ENCODE measurements around the gene OR7D2. TPM values are rescaled to one million over a fixed set of nuclear protein-coding genes. Genes with fewer than 3 reads are reported as not detected.

The OR7D2 gene
- total and polyA plus RNA-seq, 3 donors from 2014 or later, result 0.62 to 1.7 (median 0.79) TPM

DNA sequence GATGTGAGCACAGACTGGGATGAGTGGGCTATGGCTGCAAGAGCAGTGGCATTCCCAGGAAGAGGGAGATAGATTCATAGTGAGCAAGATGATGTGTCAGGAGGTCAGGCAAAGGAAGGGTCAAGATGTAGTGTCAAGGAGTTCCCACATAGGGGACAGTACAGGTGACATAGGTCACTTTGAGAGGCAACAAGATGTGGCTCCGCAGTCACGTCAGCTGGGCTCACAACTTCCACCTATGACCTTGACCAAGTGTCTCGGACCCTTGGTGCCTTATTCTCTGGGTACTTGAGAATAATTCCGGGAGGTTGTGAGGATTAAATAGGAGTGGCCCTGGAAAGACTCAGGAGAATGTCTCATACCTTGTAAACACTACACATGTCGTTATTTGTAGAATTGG lies 28.1 kb upstream of the OR7D2 start:
- H3K27me3 ChIP-seq, result no peaks in the 10 kb centered on the region

DNA sequence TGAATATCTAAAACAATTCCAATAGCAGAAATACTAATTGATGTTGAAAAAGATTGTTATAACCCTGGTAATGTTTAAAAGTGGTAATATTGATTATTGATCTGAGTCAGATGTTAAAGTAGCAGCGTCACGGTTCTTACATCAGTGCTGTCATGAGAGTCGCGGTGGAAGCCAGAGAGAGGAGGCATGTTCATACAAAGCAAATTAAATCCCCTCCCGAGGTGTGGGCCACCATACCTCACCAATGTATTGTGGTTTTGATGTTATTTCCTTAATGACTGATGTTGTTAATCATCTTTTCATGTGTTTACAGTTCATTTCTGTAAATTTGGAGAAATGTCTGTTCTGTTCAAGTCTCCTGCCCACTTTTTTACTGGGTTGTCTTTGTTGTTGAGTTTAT lies 27.4 kb upstream of the OR7D2 start:
- H3K27ac ChIP-seq, result no peak overlapping the region
- H3K4me1 ChIP-seq, result no peaks in the 10 kb centered on the region

More for the DNA sequence above, 28.1 kb upstream of the OR7D2 start:
- intact Hi-C loops (cut with DNase I; ENCODE audit: low total_unique reads), result no loop called here
- no peak for TF ChIP-seq POLR2A (IDR thresholded peaks at IDR 0.05)
- TF ChIP-seq, protein P1, sequence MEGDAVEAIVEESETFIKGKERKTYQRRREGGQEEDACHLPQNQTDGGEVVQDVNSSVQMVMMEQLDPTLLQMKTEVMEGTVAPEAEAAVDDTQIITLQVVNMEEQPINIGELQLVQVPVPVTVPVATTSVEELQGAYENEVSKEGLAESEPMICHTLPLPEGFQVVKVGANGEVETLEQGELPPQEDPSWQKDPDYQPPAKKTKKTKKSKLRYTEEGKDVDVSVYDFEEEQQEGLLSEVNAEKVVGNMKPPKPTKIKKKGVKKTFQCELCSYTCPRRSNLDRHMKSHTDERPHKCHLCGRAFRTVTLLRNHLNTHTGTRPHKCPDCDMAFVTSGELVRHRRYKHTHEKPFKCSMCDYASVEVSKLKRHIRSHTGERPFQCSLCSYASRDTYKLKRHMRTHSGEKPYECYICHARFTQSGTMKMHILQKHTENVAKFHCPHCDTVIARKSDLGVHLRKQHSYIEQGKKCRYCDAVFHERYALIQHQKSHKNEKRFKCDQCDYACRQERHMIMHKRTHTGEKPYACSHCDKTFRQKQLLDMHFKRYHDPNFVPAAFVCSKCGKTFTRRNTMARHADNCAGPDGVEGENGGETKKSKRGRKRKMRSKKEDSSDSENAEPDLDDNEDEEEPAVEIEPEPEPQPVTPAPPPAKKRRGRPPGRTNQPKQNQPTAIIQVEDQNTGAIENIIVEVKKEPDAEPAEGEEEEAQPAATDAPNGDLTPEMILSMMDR (IDR thresholded peaks at IDR 0.05), result no peak
- DNase-seq, result no peak
- whole genome bisulfite sequencing, 2 donors, result 93 to 94% methylated on average over 5 of the region's 5 CpGs
- no peaks in the 10 kb centered on the region for H3K9me3 ChIP-seq
- no peak overlapping the region for H3K27ac ChIP-seq
- H3K4me1 ChIP-seq, result no peaks in the 10 kb centered on the region
- H3K4me3 ChIP-seq, result no peak overlapping the region
- H3K36me3 ChIP-seq (ENCODE audit: low read depth, missing control alignments), result no peaks in the 10 kb centered on the region

GRCh38 chr19:9155591-9155990 lies 23.2 kb upstream of the OR7D2 start:
- Histone ChIP-seq H3K36me3 (ENCODE audit: low read depth, missing control alignments) (no peaks in the 10 kb centered on the region), H3K4me3 (no peak overlapping the region), H3K4me1 (no peaks in the 10 kb centered on the region), H3K27me3 (no peaks in the 10 kb centered on the region), H3K27ac (no peak overlapping the region), H3K9me3 (no peaks in the 10 kb centered on the region)
- DNase-seq, result no peak
- no peak for TF ChIP-seq POLR2A (IDR thresholded peaks at IDR 0.05)
- TF ChIP-seq, protein P1 (IDR thresholded peaks at IDR 0.05), result no peak
- intact Hi-C loops (cut with DNase I; ENCODE audit: low total_unique reads), result no loop called here
- WGBS, 2 donors, result 93 to 96% methylated on average over 4 of the region's 4 CpGs

More for the DNA sequence above, 27.4 kb upstream of the OR7D2 start:
- H3K4me3 ChIP-seq, result no peak overlapping the region
- H3K27me3 ChIP-seq, result no peaks in the 10 kb centered on the region
- DNase-seq, result no peak
- H3K36me3 ChIP-seq (ENCODE audit: low read depth, missing control alignments), result no peaks in the 10 kb centered on the region
- H3K9me3 ChIP-seq, result no peaks in the 10 kb centered on the region
- intact Hi-C loops (cut with DNase I; ENCODE audit: low total_unique reads), result no loop called here
- TF ChIP-seq, protein P1 (IDR thresholded peaks at IDR 0.05), result no peak
- no peak for TF ChIP-seq POLR2A (IDR thresholded peaks at IDR 0.05)
- 85 to 96% methylated on average over 5 of the region's 5 CpGs for WGBS, 2 donors

DNA sequence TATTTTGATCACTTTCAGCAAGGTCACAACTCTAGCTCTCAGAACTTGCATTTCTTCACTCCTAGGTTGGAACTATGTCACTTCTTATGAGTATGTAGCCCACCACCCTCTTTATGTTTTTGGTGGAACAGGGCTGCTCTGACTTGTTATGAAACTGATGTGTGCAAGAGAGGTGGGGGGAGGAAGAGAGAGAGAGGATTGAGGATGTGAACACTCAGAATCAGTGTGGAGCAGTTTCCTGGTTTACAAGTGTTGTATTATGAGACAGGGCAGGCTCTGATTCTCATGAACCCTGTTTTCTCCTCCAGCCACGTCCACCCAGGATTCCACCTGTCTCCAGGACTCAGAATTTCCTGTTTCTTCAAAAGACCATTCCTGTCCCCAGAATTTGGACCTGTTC lies 22.5 kb upstream of the OR7D2 start:
- H3K36me3 ChIP-seq (ENCODE audit: low read depth, missing control alignments), result no peaks in the 10 kb centered on the region
- H3K27me3 ChIP-seq, result no peaks in the 10 kb centered on the region
- TF ChIP-seq POLR2A (IDR thresholded peaks at IDR 0.05), result no peak
- TF ChIP-seq, protein P1 (IDR thresholded peaks at IDR 0.05), result no peak
- H3K9me3 ChIP-seq, result no peaks in the 10 kb centered on the region
- no peak overlapping the region for H3K4me3 ChIP-seq
- H3K27ac ChIP-seq, result no peak overlapping the region
- 92 to 93% methylated on average over 1 of the region's 1 CpG for WGBS, 2 donors
- intact Hi-C loops (cut with DNase I; ENCODE audit: low total_unique reads), result no loop called here
- H3K4me1 ChIP-seq, result no peaks in the 10 kb centered on the region
- DNase-seq, result no peak

GRCh38 chr19:9159891-9160290 lies 18.9 kb upstream of the OR7D2 start:
- no peak for DNase-seq
- no peaks in the 10 kb centered on the region for H3K9me3 ChIP-seq
- TF ChIP-seq POLR2A (IDR thresholded peaks at IDR 0.05), result no peak
- TF ChIP-seq, protein P1 (IDR thresholded peaks at IDR 0.05), result no peak
- H3K4me1 ChIP-seq, result no peaks in the 10 kb centered on the region
- no peak overlapping the region for H3K4me3 ChIP-seq
- no peaks in the 10 kb centered on the region for H3K27me3 ChIP-seq
- 54 to 88% methylated on average over 10 to 13 of the region's 13 CpGs for WGBS, 2 donors
- no peak overlapping the region for H3K27ac ChIP-seq
- intact Hi-C loops (cut with DNase I; ENCODE audit: low total_unique reads), result no loop called here
- no peaks in the 10 kb centered on the region for H3K36me3 ChIP-seq (ENCODE audit: low read depth, missing control alignments)
